B cell (primary cell): ENCODE results near the gene CDK18.

Experiments used
- CTCF ChIP-seq: fragments of 200-600 bp; IDR thresholded peaks from one replicate; pipeline ENCODE4 v1.8.0; 2022; ENCODE audit warnings: antibody characterized with exemption, mild to moderate bottlenecking
- EZH2 ChIP-seq: IDR thresholded peaks from 2 replicates; pipeline ENCODE4 v1.6.1; 2012; ENCODE audit warnings: borderline replicate concordance, low read depth, mild to moderate bottlenecking, moderate library complexity, low read length; ENCODE audit not compliant: insufficient read depth, poor library complexity, severe bottlenecking

- TF ChIP-seq CTCF = no peak
- no peak for TF ChIP-seq EZH2
Observed at GRCh38 chr1:205500240-205501233, 3.9 kb upstream of the CDK18 start.
